AG04450 (cell line): ENCODE results near the gene UBR1. TPM values are rescaled to one million over a fixed set of nuclear protein-coding genes. Genes with fewer than 3 reads are reported as not detected.

ENCODE experiments used
- CTCF ChIA-PET: fragments of 300-600, 350-600 bp; formaldehyde crosslinking; extraction: SDS; loops from one replicate; lab custom pipeline; 2022; ENCODE audit warnings: antibody characterized with exemption, inconsistent platforms; lab: Charles Lee
- POLR2A ChIA-PET: fragments of 350-600 bp; formaldehyde crosslinking; extraction: SDS; loops from one replicate; lab custom pipeline; 2021; ENCODE audit warnings: antibody characterized with exemption, inconsistent platforms; lab: Yijun Ruan, JAX
- DNase-seq: peaks from one replicate; pipeline ENCODE4 v3.0.0-alpha.2; 2011; ENCODE audit warnings: low read depth, low spot score
- H3K27ac ChIP-seq: one replicate; pipeline ENCODE4 v1.5.1; 2012; ENCODE audit warnings: low read depth, low read length, control low read depth
- H3K27me3 ChIP-seq: one replicate; pipeline ENCODE4 v1.6.0; 2012; ENCODE audit warnings: low read length; ENCODE audit not compliant: control insufficient read depth, insufficient read depth
- H3K4me3 ChIP-seq: 2 replicates; pipeline ENCODE4 v1.5.1; 2011; ENCODE audit warnings: mild to moderate bottlenecking, low read depth, low read length, control low read depth
- H3K9me3 ChIP-seq: 2 replicates; pipeline ENCODE4 v1.5.1; 2012; ENCODE audit warnings: low read length; ENCODE audit not compliant: control insufficient read depth, insufficient read depth
- polyA plus RNA-seq: library from polyadenylated mRNA; depleted of rRNA; stranded (reverse); fragments of >200 nt; gene quantifications from 2 replicates; pipeline ENCODE4 v1.2.3, GENCODE V29; 2011
- TF ChIP-seq, protein P1 (sequence below): IDR thresholded peaks from 2 replicates; pipeline ENCODE4 v1.5.1; 2011; ENCODE audit warnings: low read depth, low read length, control low read depth, inconsistent platforms

Gene UBR1
- polyA plus RNA-seq, 1 experiment: 18.4 TPM

- no peak for DNase-seq
- ChIA-PET POLR2A (no interaction called here), CTCF (interaction anchor here (1.4 kb wide), 1 partner anchor 181 kb away, joined by 3 read pairs; no protein-coding TSS in a partner anchor)
These were observed 1.9 kb downstream of the UBR1 start for GRCh38 chr15:43103907-43104306.

DNA sequence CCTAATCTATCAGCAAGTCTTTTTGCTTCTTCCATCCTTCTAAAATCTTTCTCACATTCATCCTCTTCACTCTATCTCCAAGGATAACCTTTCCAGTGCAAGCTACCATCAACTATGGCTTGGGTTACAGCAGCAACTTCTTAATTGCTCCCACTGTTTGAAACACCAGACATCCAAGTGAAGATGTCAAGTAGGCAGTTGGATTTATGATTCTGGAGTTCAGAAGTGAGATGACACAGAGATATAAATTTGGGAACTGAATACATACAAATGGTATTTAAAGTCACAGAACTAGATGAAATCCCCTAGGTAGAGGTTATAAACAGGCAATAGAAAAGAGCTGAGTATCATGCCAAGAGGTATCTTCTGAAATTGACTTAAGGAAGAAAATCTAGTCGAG lies 3.7 kb downstream of the UBR1 start:
- CTCF ChIA-PET: no interaction called here
- no peaks in the 10 kb centered on the region for H3K27me3 ChIP-seq
- POLR2A ChIA-PET: no interaction called here
- H3K9me3 ChIP-seq: no peaks in the 10 kb centered on the region
- no peak for DNase-seq
- no peak overlapping the region for H3K4me3 ChIP-seq
- no peak overlapping the region for H3K27ac ChIP-seq
- TF ChIP-seq, protein P1, sequence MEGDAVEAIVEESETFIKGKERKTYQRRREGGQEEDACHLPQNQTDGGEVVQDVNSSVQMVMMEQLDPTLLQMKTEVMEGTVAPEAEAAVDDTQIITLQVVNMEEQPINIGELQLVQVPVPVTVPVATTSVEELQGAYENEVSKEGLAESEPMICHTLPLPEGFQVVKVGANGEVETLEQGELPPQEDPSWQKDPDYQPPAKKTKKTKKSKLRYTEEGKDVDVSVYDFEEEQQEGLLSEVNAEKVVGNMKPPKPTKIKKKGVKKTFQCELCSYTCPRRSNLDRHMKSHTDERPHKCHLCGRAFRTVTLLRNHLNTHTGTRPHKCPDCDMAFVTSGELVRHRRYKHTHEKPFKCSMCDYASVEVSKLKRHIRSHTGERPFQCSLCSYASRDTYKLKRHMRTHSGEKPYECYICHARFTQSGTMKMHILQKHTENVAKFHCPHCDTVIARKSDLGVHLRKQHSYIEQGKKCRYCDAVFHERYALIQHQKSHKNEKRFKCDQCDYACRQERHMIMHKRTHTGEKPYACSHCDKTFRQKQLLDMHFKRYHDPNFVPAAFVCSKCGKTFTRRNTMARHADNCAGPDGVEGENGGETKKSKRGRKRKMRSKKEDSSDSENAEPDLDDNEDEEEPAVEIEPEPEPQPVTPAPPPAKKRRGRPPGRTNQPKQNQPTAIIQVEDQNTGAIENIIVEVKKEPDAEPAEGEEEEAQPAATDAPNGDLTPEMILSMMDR: no peak

More at GRCh38 chr15:43103907-43104306, 1.9 kb downstream of the UBR1 start:
- H3K9me3 ChIP-seq: no peaks in the 10 kb centered on the region
- TF ChIP-seq, protein P1: no peak
- no peak overlapping the region for H3K27ac ChIP-seq
- no peak overlapping the region for H3K4me3 ChIP-seq
- no peaks in the 10 kb centered on the region for H3K27me3 ChIP-seq

DNA sequence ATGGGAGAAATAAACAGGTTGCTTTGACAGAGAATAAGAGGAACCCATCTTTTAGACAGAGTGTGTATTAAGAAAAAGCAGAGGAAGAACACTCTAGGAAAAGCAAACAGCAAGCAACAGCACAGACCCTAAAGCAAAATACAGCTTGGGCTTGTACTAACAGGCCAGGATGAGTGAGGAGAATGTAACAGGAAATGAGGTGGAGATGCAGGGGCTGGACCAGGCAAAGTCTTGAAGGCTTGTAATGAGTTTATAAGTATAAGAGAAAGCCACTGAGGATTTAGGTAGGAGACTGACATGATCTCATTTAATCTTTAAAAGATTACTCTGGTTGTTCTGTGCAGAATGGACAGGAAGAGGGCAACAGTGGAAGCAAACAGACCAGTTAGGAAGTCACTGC lies 4.9 kb downstream of the UBR1 start:
- no peak for DNase-seq
- ChIA-PET CTCF (no interaction called here), POLR2A (no interaction called here)
- Histone ChIP-seq H3K4me3 (no peak overlapping the region), H3K27ac (no peak overlapping the region), H3K27me3 (no peaks in the 10 kb centered on the region), H3K9me3 (no peaks in the 10 kb centered on the region)
- TF ChIP-seq, protein P1: no peak

- POLR2A ChIA-PET: no interaction called here
- H3K27ac ChIP-seq: no peak overlapping the region
- no peak overlapping the region for H3K4me3 ChIP-seq
- TF ChIP-seq, protein P1: no peak
- H3K27me3 ChIP-seq: no peaks in the 10 kb centered on the region
- no peaks in the 10 kb centered on the region for H3K9me3 ChIP-seq
- no peak for DNase-seq
- CTCF ChIA-PET: no interaction called here
These were observed 6.6 kb downstream of the UBR1 start for GRCh38 chr15:43099105-43099845.

GRCh38 chr15:43096411-43096810 lies 9.4 kb downstream of the UBR1 start:
- H3K27ac ChIP-seq: peak overlapping the region; percentile 40
- CTCF ChIA-PET: no interaction called here
- TF ChIP-seq, protein P1: no peak
- H3K9me3 ChIP-seq: no peaks in the 10 kb centered on the region
- no peak overlapping the region for H3K4me3 ChIP-seq
- DNase-seq: no peak
- H3K27me3 ChIP-seq: no peaks in the 10 kb centered on the region
- POLR2A ChIA-PET: interaction anchor here (0.6 kb wide), 1 partner anchor 25 kb away, joined by 3 read pairs; no protein-coding TSS in a partner anchor
